ENCODE results near the gene ITGAD. TPM values are rescaled to one million over a fixed set of nuclear protein-coding genes. Genes with fewer than 3 reads are reported as not detected.

The ITGAD gene
- total and polyA plus RNA-seq, 5 experiments from 2014 or later = 0.52 TPM; not detected in 4

GRCh38 chr16:31470615-31471014 lies 77.5 kb downstream of the ITGAD start:
- Mint-ChIP-seq H3K36me3 (peaks cover 0 to 10% (median 0%) of the 10 kb centered on the region in 3 donors), H3K27ac (no peak overlapping the region), H3K27me3 (peaks cover 1 to 19% (median 10%) of the 10 kb centered on the region in 5 donors), H3K9me3 (peaks cover 0 to 3% (median 0%) of the 10 kb centered on the region in 9 donors), H3K4me3 (no peak overlapping the region), H3K4me1 (peaks cover 11 to 33% (median 23%) of the 10 kb centered on the region in 4 donors)
- DNase-seq = no peak
- POLR2A ChIA-PET = interaction anchor here (1.3 to 1.6 kb wide), 2 partner anchors 10 to 38 kb away, joined by 3 to 6 read pairs; no protein-coding TSS in a partner anchor
- no peak for ATAC-seq

DNA sequence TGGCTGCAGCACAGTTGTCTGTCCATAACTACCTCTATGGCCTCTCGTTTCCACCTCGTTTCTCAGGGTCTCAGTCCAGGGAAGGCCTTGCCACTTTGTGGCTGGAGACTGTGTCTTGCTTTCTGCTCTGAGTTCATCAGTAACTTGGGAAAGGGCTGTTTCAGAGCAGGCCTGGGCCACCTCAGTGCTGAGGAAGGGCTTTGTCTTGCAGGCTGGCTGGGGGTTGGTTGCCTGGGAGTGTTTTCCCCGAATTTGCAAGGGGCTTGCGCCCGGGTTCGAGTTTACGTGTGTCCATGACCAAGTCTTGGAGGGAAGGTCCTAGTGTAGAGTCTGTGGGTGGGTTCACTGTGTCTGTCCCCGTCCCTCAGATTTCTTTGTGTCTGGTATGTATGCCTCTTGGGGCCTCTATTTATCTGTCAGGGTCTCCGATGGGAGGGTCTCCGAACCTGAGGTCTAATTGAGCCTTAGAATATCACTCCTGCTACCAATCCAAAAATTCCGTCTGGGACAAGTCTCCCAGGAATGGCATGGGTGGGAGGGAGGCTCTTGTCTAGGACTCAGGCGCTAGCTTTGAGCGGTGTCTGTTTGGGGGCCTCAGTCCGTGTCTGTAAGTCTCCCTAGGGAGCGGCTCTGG lies 78.2 kb downstream of the ITGAD start:
- Mint-ChIP-seq H3K9me3 (peaks cover 0 to 3% (median 0%) of the 10 kb centered on the region in 9 donors), H3K27ac (peak overlapping the region in 2 of 10 donors; percentile 54 to 66), H3K36me3 (peaks cover 0 to 6% (median 0%) of the 10 kb centered on the region in 3 donors), H3K4me1 (peaks cover 13 to 38% (median 28%) of the 10 kb centered on the region in 4 donors), H3K4me3 (peak overlapping the region in 7 of 10 donors; percentile 20 to 67 (median 50)), H3K27me3 (peaks cover 1 to 19% (median 10%) of the 10 kb centered on the region in 5 donors)
- ATAC-seq (no peak), DNase-seq (no peak)
- POLR2A ChIA-PET = interaction anchor here (0.6 to 1.6 kb wide), 3 partner anchors 11 to 1620 kb away, joined by 3 to 6 read pairs (median 4); no protein-coding TSS in a partner anchor

GRCh38 chr16:31471875-31472708 lies 79.0 kb downstream of the ITGAD start, which contains the start of gene TGFB1I1:
Gene TGFB1I1 (plus strand): TSS chr16:31472152. CDS start chr16:31472189, 37 bp downstream.
- peaks cover 0 to 2% (median 0%) of the 10 kb centered on the region in 3 donors for H3K36me3 Mint-ChIP-seq
- H3K27me3 Mint-ChIP-seq = peaks cover 1 to 19% (median 10%) of the 10 kb centered on the region in 5 donors
- ATAC-seq = no peak
- POLR2A ChIA-PET = interaction anchor here (0.6 to 1.6 kb wide), 4 partner anchors 12 to 1621 kb away, joined by 3 to 6 read pairs (median 4); no protein-coding TSS in a partner anchor
- no peak for DNase-seq
- H3K4me1 Mint-ChIP-seq = peaks cover 12 to 38% (median 26%) of the 10 kb centered on the region in 4 donors
- peak within 1 kb of the TSS in 4 of 10 donors; percentile 9 to 71 (median 60) for H3K27ac Mint-ChIP-seq
- peaks cover 0 to 3% (median 0%) of the 10 kb centered on the region in 9 donors for H3K9me3 Mint-ChIP-seq
- H3K4me3 Mint-ChIP-seq = peak within 1 kb of the TSS; percentile 52 to 81 (median 76)

DNA sequence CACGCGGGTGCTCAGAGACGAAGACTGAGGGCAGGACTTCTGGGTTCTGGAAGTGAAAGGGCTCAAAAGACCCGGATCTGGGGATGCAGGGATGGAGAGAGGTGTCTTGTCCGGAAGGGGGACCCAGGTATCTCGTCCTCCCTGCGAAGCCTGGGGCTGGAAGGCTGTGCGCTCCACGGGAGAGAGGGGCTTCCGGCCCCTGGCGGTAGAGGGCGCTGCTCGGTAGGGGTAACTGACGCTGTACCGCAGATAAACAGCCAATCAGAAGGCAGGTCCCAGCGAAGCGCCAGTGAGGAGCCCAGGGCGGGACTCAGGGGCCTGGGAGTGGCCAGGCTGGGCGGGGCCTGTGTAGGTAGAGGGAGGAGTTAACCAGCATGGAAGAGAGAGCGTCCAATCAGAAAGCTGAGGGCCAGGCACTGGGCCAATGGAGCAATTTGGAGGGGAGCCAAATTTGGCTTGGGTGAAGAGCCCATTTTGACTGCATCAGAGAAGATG lies 79.6 kb downstream of the ITGAD start:
- peaks cover 0 to 2% (median 0%) of the 10 kb centered on the region in 3 donors for H3K36me3 Mint-ChIP-seq
- H3K27me3 Mint-ChIP-seq = peaks cover 1 to 19% (median 10%) of the 10 kb centered on the region in 5 donors
- POLR2A ChIA-PET = interaction anchor here (0.8 to 5.6 kb wide), 3 partner anchors 13 to 16 kb away, joined by 3 to 51 read pairs (median 4); partner anchors contain the start of gene ARMC5
- peaks cover 12 to 36% (median 25%) of the 10 kb centered on the region in 4 donors for H3K4me1 Mint-ChIP-seq
- DNase-seq = peak in 5 of 10 donors; percentile 20 to 63 (median 33)
- peaks cover 0 to 3% (median 0%) of the 10 kb centered on the region in 9 donors for H3K9me3 Mint-ChIP-seq
- peak in 1 of 2 donors; percentile 38 for ATAC-seq
- peak overlapping the region in 3 of 10 donors; percentile 9 to 71 (median 61) for H3K27ac Mint-ChIP-seq
- peak overlapping the region in 9 of 10 donors; percentile 62 to 81 (median 77) for H3K4me3 Mint-ChIP-seq

DNA sequence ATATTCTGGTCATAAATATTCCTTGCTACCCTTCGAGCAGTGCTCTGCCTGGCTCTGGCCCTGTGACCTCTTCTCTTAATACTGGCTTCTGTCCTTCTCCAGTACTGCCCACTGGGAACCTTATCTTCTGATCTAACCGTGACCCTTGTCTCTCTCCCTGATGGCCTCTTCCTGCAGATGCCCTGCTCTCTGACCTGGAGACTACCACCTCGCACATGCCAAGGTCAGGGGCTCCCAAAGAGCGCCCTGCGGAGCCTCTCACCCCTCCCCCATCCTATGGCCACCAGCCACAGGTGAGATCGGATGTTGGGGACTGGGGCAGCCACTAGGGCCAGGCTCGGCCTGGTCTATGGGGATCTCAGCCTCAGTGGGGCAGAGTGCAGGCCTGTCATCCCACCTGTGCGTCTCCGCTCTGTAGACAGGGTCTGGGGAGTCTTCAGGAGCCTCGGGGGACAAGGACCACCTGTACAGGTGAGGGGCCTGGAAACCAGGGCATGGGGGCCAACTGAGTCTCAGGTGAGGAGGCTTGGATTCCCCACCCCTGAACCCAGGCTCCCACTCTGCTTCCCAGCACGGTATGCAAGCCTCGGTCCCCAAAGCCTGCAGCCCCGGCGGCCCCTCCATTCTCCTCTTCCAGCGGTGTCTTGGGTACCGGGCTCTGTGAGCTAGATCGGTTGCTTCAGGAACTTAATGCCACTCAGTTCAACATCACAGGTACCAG lies 80.3 kb downstream of the ITGAD start:
- H3K27me3 Mint-ChIP-seq = peaks cover 1 to 19% (median 10%) of the 10 kb centered on the region in 5 donors
- ATAC-seq (no peak), DNase-seq (peak in 1 of 10 donors; percentile 50)
- peaks cover 0 to 2% (median 0%) of the 10 kb centered on the region in 3 donors for H3K36me3 Mint-ChIP-seq
- peak overlapping the region in 6 of 10 donors; percentile 19 to 80 (median 58) for H3K4me3 Mint-ChIP-seq
- H3K4me1 Mint-ChIP-seq = peaks cover 16 to 33% (median 27%) of the 10 kb centered on the region in 4 donors
- peaks cover 0 to 3% (median 0%) of the 10 kb centered on the region in 9 donors for H3K9me3 Mint-ChIP-seq
- POLR2A ChIA-PET = interaction anchor here (1.4 to 5.6 kb wide), 2 partner anchors 14 to 15 kb away, joined by 4 to 51 read pairs; partner anchors contain the start of gene ARMC5
- no peak overlapping the region for H3K27ac Mint-ChIP-seq

GRCh38 chr16:31474173-31474714 lies 81.1 kb downstream of the ITGAD start:
- ATAC-seq (no peak), DNase-seq (no peak)
- peak overlapping the region in 1 of 10 donors; percentile 37 for H3K27ac Mint-ChIP-seq

DNA sequence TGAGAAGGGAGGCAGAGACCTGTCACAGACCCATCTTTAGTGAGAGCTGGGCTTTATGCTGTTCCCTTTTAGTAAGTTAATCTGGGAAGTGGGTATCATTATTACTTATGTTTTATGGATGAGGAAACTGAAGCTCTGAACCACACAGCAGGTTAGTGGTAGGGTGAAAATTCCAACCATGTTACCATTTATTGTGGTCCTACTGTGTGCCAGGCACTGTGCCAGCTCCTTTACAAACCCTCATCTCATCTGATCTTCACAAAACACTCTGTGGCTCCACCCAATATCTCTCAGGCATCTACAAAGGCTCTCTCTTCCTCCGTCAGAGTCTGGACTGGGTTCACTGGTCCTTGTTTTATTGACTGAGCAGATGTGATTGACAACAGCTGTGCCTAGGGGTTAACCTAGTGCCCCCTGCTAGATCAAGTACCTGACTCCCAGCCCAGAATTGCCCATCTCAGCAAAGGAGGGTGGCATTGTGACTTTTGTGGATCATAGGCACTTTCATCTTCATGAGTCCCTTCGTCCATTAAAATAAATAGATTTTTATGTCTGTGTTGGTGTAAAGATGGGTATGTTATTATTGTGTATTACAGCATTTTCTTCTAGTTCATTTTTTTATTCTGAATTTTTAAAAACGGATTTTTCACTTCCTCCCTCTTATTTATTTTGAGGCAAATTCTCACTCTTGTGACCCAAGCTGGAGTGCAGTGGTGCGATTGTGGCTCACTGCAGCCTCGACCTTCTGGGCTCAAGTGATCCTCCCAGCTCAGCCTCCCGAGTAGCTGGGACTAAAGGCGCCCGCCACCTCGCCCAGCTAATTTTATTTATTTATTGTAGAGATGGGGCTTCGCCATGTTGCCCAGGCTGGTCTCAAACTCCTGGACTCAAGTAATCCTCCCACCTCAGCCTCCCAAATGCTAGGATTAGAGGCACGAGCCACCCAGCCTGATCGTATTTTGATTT lies 81.9 kb downstream of the ITGAD start:
- Mint-ChIP-seq H3K27ac (peak overlapping the region in 2 of 10 donors; percentile 21 to 37), H3K36me3 (peaks cover 0 to 2% (median 0%) of the 10 kb centered on the region in 3 donors), H3K4me1 (peaks cover 16 to 32% (median 26%) of the 10 kb centered on the region in 4 donors), H3K9me3 (peaks cover 0 to 3% (median 0%) of the 10 kb centered on the region in 9 donors), H3K4me3 (peak overlapping the region in 5 of 10 donors; percentile 11 to 91 (median 51)), H3K27me3 (peaks cover 1 to 19% (median 10%) of the 10 kb centered on the region in 5 donors)
- no peak for DNase-seq
- POLR2A ChIA-PET = interaction anchor here (0.8 to 5.6 kb wide), 5 partner anchors 9 to 33 kb away, joined by 3 to 67 read pairs (median 24); partner anchors contain the start of genes ARMC5 and RUSF1
- no peak for ATAC-seq

More at GRCh38 chr16:31474173-31474714, 81.1 kb downstream of the ITGAD start:
- peaks cover 16 to 32% (median 26%) of the 10 kb centered on the region in 4 donors for H3K4me1 Mint-ChIP-seq
- H3K36me3 Mint-ChIP-seq = peaks cover 0 to 2% (median 0%) of the 10 kb centered on the region in 3 donors
- H3K9me3 Mint-ChIP-seq = peaks cover 0 to 3% (median 0%) of the 10 kb centered on the region in 9 donors
- H3K4me3 Mint-ChIP-seq = peak overlapping the region in 4 of 10 donors; percentile 11 to 34 (median 28)
- H3K27me3 Mint-ChIP-seq = peaks cover 1 to 19% (median 10%) of the 10 kb centered on the region in 5 donors
- POLR2A ChIA-PET = interaction anchor here (1.4 to 5.6 kb wide), 4 partner anchors 8 to 34 kb away, joined by 4 to 51 read pairs (median 14); partner anchors contain the start of genes ARMC5 and RUSF1

- Mint-ChIP-seq H3K9me3 (peaks cover 0 to 3% (median 0%) of the 10 kb centered on the region in 9 donors), H3K4me3 (peak overlapping the region; percentile 82 to 92 (median 89)), H3K27me3 (peaks cover 1 to 17% (median 9%) of the 10 kb centered on the region in 5 donors), H3K27ac (peak overlapping the region in 7 of 10 donors; percentile 40 to 94 (median 86)), H3K4me1 (peaks cover 19 to 32% (median 26%) of the 10 kb centered on the region in 4 donors), H3K36me3 (peaks cover 0 to 2% (median 0%) of the 10 kb centered on the region in 3 donors)
- ATAC-seq (peak in 1 of 2 donors; percentile 14), DNase-seq (peak in 2 of 10 donors; percentile 18 to 27)
- POLR2A ChIA-PET = interaction anchor here (0.6 to 5.6 kb wide), 9 partner anchors 10 to 398 kb away, joined by 3 to 67 read pairs (median 4); partner anchors contain the start of genes ARMC5, RUSF1 and ZNF267
These were observed 82.8 kb downstream of the ITGAD start for GRCh38 chr16:31475946-31476302.

All from naive thymus-derived CD8-positive, alpha-beta T cell (primary cell).